Endothelial cell of umbilical vein (primary cell): Measurements from ENCODE around the gene MMRN2. TPM values are rescaled to one million over a fixed set of nuclear protein-coding genes. Genes with fewer than 3 reads are reported as not detected.
A peak's percentile ranks its signal among the peaks of the same experiment; 100 is the strongest.

Experiments used
- BruUV-seq: library from RNA; stranded (reverse); fragments of 400-500 nt; replicated peaks from 2 replicates; lab custom pipeline; 2021; lab: Mats Ljungman, UMichigan
- CTCF ChIA-PET: fragments of 300-600, 350-600 bp; sonication (Branson Sonifier 250); formaldehyde crosslinking; loops from one replicate; lab custom pipeline; 2021; ENCODE audit warnings: antibody characterized with exemption, inconsistent platforms; lab: Charles Lee
- POLR2A ChIA-PET: fragments of 300-600, 350-600 bp; sonication (Branson Sonifier 250); formaldehyde crosslinking; loops from one replicate; lab custom pipeline; 2021; ENCODE audit warnings: antibody characterized with exemption, inconsistent platforms; lab: Charles Lee
- DNase-seq: peaks from one replicate; pipeline ENCODE4 v3.0.0-alpha.2; 2011; ENCODE audit warnings: low read depth, low spot score
- FAIRE-seq: peaks from 2 replicates; lab custom pipeline; 2011; peaks lifted over from hg19 to GRCh38; lab: Jason Lieb, UNC
- H2AFZ ChIP-seq: 2 replicates; pipeline ENCODE4 v1.6.0; 2012; ENCODE audit warnings: low read depth, low read length, control low read depth, inconsistent platforms
- H3K27ac ChIP-seq: 2 replicates; pipeline ENCODE4 v1.5.1; 2011; ENCODE audit warnings: low read depth, mild to moderate bottlenecking, control low read depth, low read length, moderate library complexity; ENCODE audit not compliant: insufficient read depth
- H3K27me3 ChIP-seq, 2 experiments: 2 replicates each; pipeline versions ENCODE4 v1.6.0 to v1.6.1; 2011; ENCODE audit warnings: low read length in 2 of 2, mixed read lengths in 1 of 2; ENCODE audit not compliant: control insufficient read depth in 2 of 2, insufficient read depth in 2 of 2
- H3K36me3 ChIP-seq, 2 experiments: 2 replicates in 1 of 2; 3 replicates in 1 of 2; pipeline ENCODE4 v1.5.1; 2011; ENCODE audit warnings: low read length in 2 of 2, mild to moderate bottlenecking in 1 of 2, moderate library complexity in 1 of 2; ENCODE audit not compliant: control insufficient read depth in 2 of 2, insufficient read depth in 2 of 2; ENCODE audit errors: extremely low read depth in 1 of 2
- H3K4me1 ChIP-seq: 3 replicates; pipeline ENCODE4 v1.5.1; 2011; ENCODE audit warnings: mild to moderate bottlenecking, low read length; ENCODE audit not compliant: control insufficient read depth, insufficient read depth; ENCODE audit errors: extremely low read depth
- H3K4me2 ChIP-seq: 2 replicates; pipeline ENCODE4 v1.6.1; 2011; ENCODE audit warnings: low read length, control low read depth, mixed read lengths; ENCODE audit not compliant: insufficient read depth
- H3K4me3 ChIP-seq, 3 experiments: fragments of 200-600 bp in 1 of 3; sonication (generic), shearing (Covaris generic) in 1 of 3; replicated peaks in 1 of 3; 2 replicates each; pipeline ENCODE4 v1.5.1; 2011 to 2016; ENCODE audit warnings: control low read depth in 3 of 3, low read length in 3 of 3, mild to moderate bottlenecking in 2 of 3, inconsistent platforms in 1 of 3, low read depth in 1 of 3, moderate library complexity in 1 of 3; ENCODE audit not compliant: insufficient read depth in 1 of 3
- H3K79me2 ChIP-seq: 2 replicates; pipeline ENCODE4 v1.6.0; 2012; ENCODE audit warnings: low read length, inconsistent platforms; ENCODE audit not compliant: control insufficient read depth, insufficient read depth
- H3K9ac ChIP-seq: replicated peaks from 2 replicates; pipeline ENCODE3; 2011; ENCODE audit warnings: low read length, control low read depth; ENCODE audit not compliant: insufficient read depth; ENCODE audit errors: extremely low read depth
- H3K9me1 ChIP-seq: replicated peaks from 3 replicates; pipeline ENCODE4 v1.6.0; 2011; ENCODE audit warnings: mild to moderate bottlenecking, low read length; ENCODE audit not compliant: control insufficient read depth, insufficient read depth; ENCODE audit errors: extremely low read depth
- H3K9me3 ChIP-seq: replicated peaks from 2 replicates; pipeline ENCODE4 v1.5.1; 2012; ENCODE audit warnings: low read length, inconsistent platforms; ENCODE audit not compliant: control insufficient read depth, insufficient read depth
- H4K20me1 ChIP-seq: replicated peaks from 2 replicates; pipeline ENCODE3; 2011; ENCODE audit warnings: mild to moderate bottlenecking, low read length; ENCODE audit not compliant: control insufficient read depth, insufficient read depth; ENCODE audit errors: extremely low read depth
- CTCF ChIP-seq, 2 donors: IDR thresholded peaks; 1 replicate in 1 of 2; 2 replicates in 1 of 2; pipeline ENCODE4 v1.5.1; 2011; ENCODE audit warnings: low read length in 2 of 2, mild to moderate bottlenecking in 2 of 2, moderate library complexity in 2 of 2, control low read depth in 1 of 2, inconsistent platforms in 1 of 2, low read depth in 1 of 2; ENCODE audit not compliant: insufficient read depth in 1 of 2; ENCODE audit errors: extremely low read depth in 1 of 2
- EZH2 ChIP-seq: IDR thresholded peaks from 2 replicates; pipeline ENCODE4 v1.6.1; 2012; ENCODE audit warnings: borderline replicate concordance, low read depth, mild to moderate bottlenecking, moderate library complexity, low read length, inconsistent platforms; ENCODE audit not compliant: severe bottlenecking
- FOS ChIP-seq: IDR thresholded peaks from 2 replicates; pipeline ENCODE4 v1.6.1; 2011; ENCODE audit warnings: mild to moderate bottlenecking, low read length, moderate library complexity, borderline replicate concordance; ENCODE audit not compliant: insufficient read depth
- GATA2 ChIP-seq: IDR thresholded peaks from 2 replicates; pipeline ENCODE4 v1.7.0; 2011; ENCODE audit warnings: low read depth, mild to moderate bottlenecking, moderate library complexity, mixed read lengths, low read length; ENCODE audit not compliant: insufficient read length, insufficient read depth
- JUN ChIP-seq: IDR thresholded peaks from 2 replicates; pipeline ENCODE4 v1.6.1; 2011; ENCODE audit warnings: borderline replicate concordance, low read depth; ENCODE audit not compliant: insufficient read length, insufficient read depth
- MAX ChIP-seq: IDR thresholded peaks from 2 replicates; pipeline ENCODE4 v1.6.1; 2011; ENCODE audit not compliant: insufficient read depth, insufficient read length
- MYC ChIP-seq: IDR thresholded peaks from one replicate; pipeline ENCODE4 v1.6.1; 2011; ENCODE audit warnings: mild to moderate bottlenecking, low read depth, low read length
- POLR2A ChIP-seq: IDR thresholded peaks from 2 replicates; pipeline ENCODE4 v1.6.1; 2012; ENCODE audit warnings: low read depth, mild to moderate bottlenecking, control low read depth, low read length
- POLR2AphosphoS5 ChIP-seq: IDR thresholded peaks from 2 replicates; pipeline ENCODE4 v1.6.1; 2012; ENCODE audit warnings: low read depth, mild to moderate bottlenecking, control low read depth, low read length, moderate library complexity; ENCODE audit not compliant: insufficient read depth
- dilution Hi-C: fragments of 300-500 bp; cut with MboI; formaldehyde crosslinking; loops from one replicate; pipeline ENCODE4 v1.15.0; 2019; ENCODE audit warnings: low sequenced_read_pairs; ENCODE audit not compliant: extremely low pct_ligation_motif_present
- intact Hi-C: fragments of 100-400 bp; cut with micrococcal nuclease; formaldehyde crosslinking; loops from one replicate; pipeline ENCODE4 v1.10.0; 2022
- polyA plus RNA-seq, 4 experiments: library from polyadenylated mRNA; depleted of rRNA in 3 of 4; stranded (reverse) in 3 of 4; unstranded in 1 of 4; fragments of >200 nt; gene quantifications; 2 replicates each; pipeline versions ENCODE4 v1.2.1 to v1.2.3, GENCODE V29; 2011 to 2012; ENCODE audit warnings: missing spikeins in 1 of 4
- total RNA-seq: library from RNA; stranded (reverse); gene quantifications from 2 replicates; pipeline ENCODE4 v1.2.3, GENCODE V29; 2021

MMRN2 gene
- total and polyA plus RNA-seq, 2 donors (not counting 3 experiments of a cell fraction or from before 2014, with no cell fraction given), result 154 to 169 TPM

GRCh38 chr10:86944031-86944419 lies 13.4 kb downstream of the MMRN2 start:
- no peak overlapping the region for H2AFZ ChIP-seq
- H3K4me3 ChIP-seq, result no peak overlapping the region
- intact Hi-C loops (no loop called here), dilution Hi-C loops (no loop called here)
- TF ChIP-seq MYC (no peak), MAX (no peak)
- H3K9ac ChIP-seq, result no peak overlapping the region
- POLR2A ChIA-PET, result interaction anchor here (0.9 kb wide), 1 partner anchor 16 kb away, joined by 4 read pairs; no protein-coding TSS in a partner anchor
- CTCF ChIA-PET, result interaction anchor here (11.6 to 12.5 kb wide), 2 partner anchors 13 to 22 kb away, joined by 189 to 325 read pairs; partner anchors contain the start of genes ADIRF, MMRN2 and SNCG
- BruUV-seq, result no TSS peak
- H3K36me3 ChIP-seq, result peaks cover 20 to 56% of the 10 kb centered on the region in 2 experiments
- FAIRE-seq (no peak), DNase-seq (no peak)
- no peak overlapping the region for H3K27ac ChIP-seq
- H3K27me3 ChIP-seq, result no peaks in the 10 kb centered on the region
- no peak overlapping the region for H3K4me2 ChIP-seq
- H3K9me1 ChIP-seq, result no peaks in the 10 kb centered on the region
- no peaks in the 10 kb centered on the region for H3K4me1 ChIP-seq
- H4K20me1 ChIP-seq, result no peaks in the 10 kb centered on the region
- H3K79me2 ChIP-seq, result peaks cover 43% of the 10 kb centered on the region
- no peaks in the 10 kb centered on the region for H3K9me3 ChIP-seq

- dilution Hi-C loops (no loop called here), intact Hi-C loops (no loop called here)
- BruUV-seq, result TSS peak; percentile 76
- Histone ChIP-seq H4K20me1 (no peaks in the 10 kb centered on the region), H3K9ac (no peak overlapping the region), H3K4me2 (no peak overlapping the region), H3K79me2 (peaks cover 38% of the 10 kb centered on the region), H3K4me3 (no peak overlapping the region), H2AFZ (no peak overlapping the region), H3K36me3 (peaks cover 21 to 58% of the 10 kb centered on the region in 2 experiments), H3K27me3 (no peaks in the 10 kb centered on the region), H3K4me1 (no peaks in the 10 kb centered on the region), H3K9me1 (no peaks in the 10 kb centered on the region), H3K27ac (no peak overlapping the region), H3K9me3 (no peaks in the 10 kb centered on the region)
- FAIRE-seq, result no peak
- TF ChIP-seq EZH2 (no peak), FOS (no peak), MYC (no peak), POLR2A (no peak), CTCF (IDR thresholded peaks at IDR 0.05; ENCODE audit: extremely low read depth in 1 of 2, insufficient read depth in 1 of 2, low read depth in 1 of 2, low read length in 2 of 2) (no peak), JUN (no peak), POLR2AphosphoS5 (no peak), MAX (no peak), GATA2 (no peak)
- ChIA-PET CTCF (interaction anchor here (11.6 to 12.5 kb wide), 2 partner anchors 14 to 23 kb away, joined by 189 to 325 read pairs; partner anchors contain the start of genes ADIRF, MMRN2 and SNCG), POLR2A (interaction anchor here (0.9 kb wide), 1 partner anchor 17 kb away, joined by 4 read pairs; no protein-coding TSS in a partner anchor)
- DNase-seq, result no peak
These were observed 13.9 kb downstream of the MMRN2 start for GRCh38 chr10:86943316-86944030.
